Immature natural killer cell (primary cell): ENCODE measurements around the gene PTGR2. TPM values are rescaled to one million over a fixed set of nuclear protein-coding genes. Genes with fewer than 3 reads are reported as not detected.
A peak's percentile ranks its signal among the peaks of the same experiment; 100 is the strongest.
"Not testable (repeated sequence)": the region's sequence is repeated elsewhere in the genome, so short reads cannot be mapped to it uniquely, and the experiment has no call there.

Source experiments
- DNase-seq, 3 donors: peaks; one replicate each; pipeline ENCODE4 v3.0.0; 2022; ENCODE audit warnings: mixed read lengths in 1 of 3
- H3K27ac Mint-ChIP-seq, 6 donors: one replicate each; pipeline ENCODE4 v1.8.0; 2020; ENCODE audit warnings: mixed read lengths in 6 of 6, mild to moderate bottlenecking in 5 of 6, inconsistent platforms in 4 of 6, moderate library complexity in 3 of 6
- H3K27me3 Mint-ChIP-seq, 3 donors: one replicate each; pipeline ENCODE4 v1.8.0; 2020 to 2021; ENCODE audit warnings: low read depth in 3 of 3, mild to moderate bottlenecking in 3 of 3, mixed read lengths in 3 of 3, moderate library complexity in 3 of 3, inconsistent platforms in 1 of 3
- H3K36me3 Mint-ChIP-seq, 3 donors: one replicate each; pipeline ENCODE4 v1.8.0; 2020; ENCODE audit warnings: mixed read lengths in 3 of 3, inconsistent platforms in 2 of 3, mild to moderate bottlenecking in 2 of 3
- H3K4me1 Mint-ChIP-seq, 2 donors: one replicate each; pipeline ENCODE4 v1.8.0; 2020; ENCODE audit warnings: inconsistent platforms in 2 of 2, mild to moderate bottlenecking in 2 of 2, mixed read lengths in 2 of 2, moderate library complexity in 1 of 2
- H3K4me3 Mint-ChIP-seq, 5 donors: one replicate each; pipeline ENCODE4 v1.8.0; 2020; ENCODE audit warnings: mild to moderate bottlenecking in 5 of 5, mixed read lengths in 5 of 5, inconsistent platforms in 3 of 5, moderate library complexity in 3 of 5
- H3K9me3 Mint-ChIP-seq, 6 donors: one replicate each; pipeline ENCODE4 v1.8.0; 2020; ENCODE audit warnings: mild to moderate bottlenecking in 6 of 6, mixed read lengths in 6 of 6, inconsistent platforms in 4 of 6, moderate library complexity in 3 of 6
- polyA plus RNA-seq, 3 donors: library from polyadenylated mRNA; unstranded; fragments of 300-500 nt; fragmentation: Illumina TruSeq; gene quantifications; one replicate each; pipeline ENCODE4 v1.2.3, GENCODE V29; 2021

The PTGR2 gene
- polyA plus RNA-seq, 3 donors from 2014 or later = 0.76 to 1.6 (median 1.0) TPM

DNA sequence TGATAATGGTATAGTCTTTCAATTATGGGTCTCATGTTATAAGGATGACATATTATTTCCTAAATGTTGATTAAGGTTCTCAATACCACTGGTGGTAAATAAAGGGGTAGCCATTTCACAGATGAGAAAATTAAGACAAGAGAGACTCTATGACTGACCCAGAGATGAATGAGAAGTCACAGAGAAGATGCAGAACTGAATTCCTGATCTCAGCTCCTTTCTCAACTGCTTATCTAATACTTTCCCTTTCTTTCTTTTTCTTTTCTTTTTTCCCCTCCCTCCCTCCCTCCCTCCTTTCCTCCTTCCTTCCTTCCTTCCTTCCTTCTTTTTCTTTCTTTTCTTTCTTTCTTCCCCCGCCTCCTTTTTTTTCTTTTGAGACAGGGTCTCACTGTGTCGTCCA, 8.3 kb upstream of the PTGR2 start:
- no peaks in the 10 kb centered on the region for H3K9me3 Mint-ChIP-seq
- no peaks in the 10 kb centered on the region for H3K36me3 Mint-ChIP-seq
- no peaks in the 10 kb centered on the region for H3K4me1 Mint-ChIP-seq
- no peak for DNase-seq
- H3K27ac Mint-ChIP-seq = no peak overlapping the region
- H3K27me3 Mint-ChIP-seq = peaks cover 0 to 4% (median 0%) of the 10 kb centered on the region in 3 donors
- no peak overlapping the region for H3K4me3 Mint-ChIP-seq

DNA sequence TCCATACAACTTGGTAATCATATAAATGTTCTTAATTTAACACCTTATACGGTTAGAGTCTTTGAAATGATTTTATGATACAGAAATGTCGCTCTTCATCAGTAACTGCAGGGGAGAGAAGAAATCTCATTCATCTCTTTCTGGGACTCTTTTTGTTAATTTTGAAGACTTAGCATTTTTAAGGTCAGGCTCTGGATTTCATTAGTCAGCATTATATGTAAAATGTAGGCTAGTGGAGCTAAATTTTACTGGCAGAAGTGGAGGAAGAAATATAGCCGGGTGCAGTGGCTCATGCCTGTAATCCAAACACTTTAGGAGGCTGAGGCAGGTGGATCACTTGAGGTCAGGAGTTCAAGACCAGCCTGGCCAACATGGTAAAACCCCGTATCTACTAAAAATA, 4.7 kb upstream of the PTGR2 start:
- Mint-ChIP-seq H3K4me1 (peaks cover 12% of the 10 kb centered on the region in 2 donors), H3K36me3 (no peaks in the 10 kb centered on the region), H3K4me3 (no peak overlapping the region), H3K9me3 (no peaks in the 10 kb centered on the region), H3K27me3 (peaks cover 0 to 8% (median 3%) of the 10 kb centered on the region in 3 donors), H3K27ac (no peak overlapping the region)
- no peak for DNase-seq

DNA sequence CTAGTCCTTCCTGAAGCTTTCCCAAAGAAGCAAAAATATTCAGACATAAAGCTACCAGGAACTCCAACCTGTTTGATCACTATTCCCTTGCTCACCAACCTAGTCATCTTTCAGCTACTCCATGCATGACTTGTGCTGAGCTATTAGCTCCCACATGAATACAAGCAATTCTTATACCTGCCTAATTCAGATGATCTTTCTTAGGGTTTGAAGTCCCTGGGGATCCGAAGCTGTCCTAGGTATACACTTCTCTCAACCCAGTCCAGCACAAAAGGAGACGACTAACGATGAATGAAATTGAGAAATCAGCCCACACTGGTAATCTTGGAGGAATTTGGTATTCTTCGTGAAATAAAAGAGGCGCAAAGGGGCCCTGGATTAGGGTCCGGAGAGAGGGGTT, 631 bp upstream of the PTGR2 start:
- H3K27ac Mint-ChIP-seq = peak overlapping the region; percentile 96 to 99 (median 98)
- peaks cover 21% of the 10 kb centered on the region in 2 donors for H3K4me1 Mint-ChIP-seq
- peak overlapping the region; percentile 95 to 99 (median 97) for H3K4me3 Mint-ChIP-seq
- no peaks in the 10 kb centered on the region for H3K9me3 Mint-ChIP-seq
- no peak for DNase-seq
- no peaks in the 10 kb centered on the region for H3K36me3 Mint-ChIP-seq
- peaks cover 0 to 13% (median 9%) of the 10 kb centered on the region in 3 donors for H3K27me3 Mint-ChIP-seq

DNA sequence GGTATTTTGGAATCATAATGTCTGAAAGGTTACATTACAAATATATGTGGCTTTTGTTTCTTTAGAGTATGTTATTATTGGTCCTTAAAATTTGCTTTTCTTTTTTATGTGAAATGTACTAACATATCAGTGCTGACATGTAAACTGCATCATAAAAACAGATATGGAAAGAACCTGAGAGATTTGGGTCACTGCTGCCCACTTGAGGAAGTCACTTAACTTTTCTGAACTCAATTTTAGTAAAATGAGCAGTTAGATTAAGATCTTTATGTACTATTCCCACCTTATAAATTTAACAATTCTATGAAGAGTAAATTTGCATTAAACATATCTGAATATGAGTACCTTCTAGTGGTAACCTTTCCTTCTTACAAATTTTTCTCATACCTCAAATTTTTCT, 7.5 kb downstream of the PTGR2 start:
- Mint-ChIP-seq H3K9me3 (no peaks in the 10 kb centered on the region), H3K27me3 (no peaks in the 10 kb centered on the region), H3K4me3 (no peak overlapping the region), H3K36me3 (no peaks in the 10 kb centered on the region), H3K4me1 (no peaks in the 10 kb centered on the region), H3K27ac (no peak overlapping the region)
- DNase-seq = no peak

DNA sequence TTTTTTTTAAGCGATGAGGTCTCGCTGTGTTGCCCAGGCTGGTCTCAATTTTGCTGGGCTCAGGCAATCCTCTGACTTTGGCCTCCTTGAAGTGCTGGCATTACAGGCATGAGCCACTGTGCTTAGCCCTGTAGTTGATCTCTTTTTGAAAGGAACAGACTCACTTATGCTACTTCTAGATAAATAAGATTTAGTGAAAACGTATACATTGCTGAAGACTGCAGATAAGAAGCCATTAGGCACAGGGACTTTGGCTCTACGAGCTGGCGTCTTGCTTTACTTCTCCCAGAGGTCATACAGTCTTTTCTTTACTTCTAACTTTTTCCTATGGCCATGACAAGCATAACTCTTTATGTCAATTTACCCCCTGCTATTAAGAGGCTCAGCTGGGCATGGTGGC, 9.4 kb downstream of the PTGR2 start:
- Mint-ChIP-seq H3K27me3 (no peaks in the 10 kb centered on the region), H3K4me1 (no peaks in the 10 kb centered on the region), H3K36me3 (peaks cover 0 to 5% (median 0%) of the 10 kb centered on the region in 3 donors), H3K9me3 (no peaks in the 10 kb centered on the region), H3K27ac (no peak overlapping the region), H3K4me3 (no peak overlapping the region)
- DNase-seq = no peak

DNA sequence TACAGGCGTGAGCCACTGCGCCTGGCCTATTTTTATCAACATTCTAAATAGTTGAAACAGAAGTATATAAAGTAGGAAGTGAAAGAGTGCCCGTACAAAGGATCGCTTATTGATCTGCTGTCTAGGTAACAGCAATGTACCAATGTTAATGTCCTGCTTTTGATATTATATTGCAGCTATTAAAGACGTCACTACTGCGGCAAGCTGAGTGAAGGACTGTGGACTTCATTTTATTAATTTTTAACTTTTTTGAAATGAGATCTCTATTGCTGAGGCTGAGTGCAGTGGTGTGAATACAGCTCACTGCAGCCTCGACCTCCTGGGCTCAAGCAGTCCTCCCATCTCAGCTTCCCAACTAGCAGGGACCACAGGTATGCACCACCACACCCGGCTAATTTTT, 10.8 kb downstream of the PTGR2 start:
- Mint-ChIP-seq H3K4me3 (no peak overlapping the region), H3K4me1 (no peaks in the 10 kb centered on the region), H3K36me3 (peaks cover 0 to 7% (median 0%) of the 10 kb centered on the region in 3 donors), H3K27me3 (no peaks in the 10 kb centered on the region), H3K9me3 (no peaks in the 10 kb centered on the region), H3K27ac (no peak overlapping the region)
- no peak for DNase-seq

DNA sequence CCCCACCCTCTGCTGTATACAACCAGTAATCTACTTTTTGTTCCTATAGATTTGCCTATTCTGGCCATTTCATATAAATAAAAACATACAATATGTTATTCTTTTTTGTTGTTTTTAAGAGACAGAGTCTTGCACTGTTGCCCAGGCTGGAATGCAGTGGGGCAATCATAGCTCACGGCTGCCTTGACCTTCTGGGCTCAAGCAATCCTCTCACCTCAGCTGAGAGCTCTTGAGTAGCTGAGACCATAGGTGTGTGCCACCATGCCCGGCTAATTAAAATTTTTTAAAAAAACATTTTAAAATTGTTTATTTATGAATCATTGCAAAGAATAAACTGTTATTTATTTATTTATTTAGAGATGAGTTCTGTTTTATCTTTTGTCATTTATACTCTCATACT, 11.6 kb downstream of the PTGR2 start:
- Mint-ChIP-seq H3K4me1 (no peaks in the 10 kb centered on the region), H3K4me3 (no peak overlapping the region), H3K27me3 (no peaks in the 10 kb centered on the region), H3K36me3 (peaks cover 0 to 9% (median 0%) of the 10 kb centered on the region in 3 donors), H3K27ac (no peak overlapping the region), H3K9me3 (no peaks in the 10 kb centered on the region)
- no peak for DNase-seq

DNA sequence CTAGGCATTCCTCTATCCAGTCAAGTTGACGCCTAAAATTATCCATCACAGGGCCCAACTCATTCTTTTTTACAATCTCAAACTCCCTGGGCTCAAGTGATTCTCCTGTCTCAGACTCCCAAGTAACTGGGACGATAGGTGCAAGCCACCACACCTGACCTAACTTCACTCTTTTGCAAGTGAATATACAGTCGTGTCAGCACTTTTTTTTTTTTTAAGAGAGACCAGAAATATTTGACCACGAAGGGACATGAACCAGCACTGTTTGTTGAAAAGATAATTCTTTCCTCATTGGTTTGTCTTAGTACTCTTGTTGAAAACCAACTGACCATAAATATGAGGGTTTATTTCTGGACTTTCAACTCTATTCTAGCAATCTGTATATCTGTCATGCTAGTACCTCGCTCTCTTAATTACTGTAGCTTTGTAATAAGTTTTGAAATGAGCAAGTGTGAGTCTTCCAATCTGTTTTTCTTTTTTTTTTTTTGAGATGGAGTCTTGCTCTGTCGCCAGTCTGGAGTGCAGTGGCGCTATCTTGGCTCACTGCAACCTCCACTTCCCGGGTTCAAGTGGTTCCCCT, 14.0 kb downstream of the PTGR2 start:
- DNase-seq = no peak
- Mint-ChIP-seq H3K27ac (no peak overlapping the region), H3K36me3 (peaks cover 0 to 9% (median 0%) of the 10 kb centered on the region in 3 donors)

DNA sequence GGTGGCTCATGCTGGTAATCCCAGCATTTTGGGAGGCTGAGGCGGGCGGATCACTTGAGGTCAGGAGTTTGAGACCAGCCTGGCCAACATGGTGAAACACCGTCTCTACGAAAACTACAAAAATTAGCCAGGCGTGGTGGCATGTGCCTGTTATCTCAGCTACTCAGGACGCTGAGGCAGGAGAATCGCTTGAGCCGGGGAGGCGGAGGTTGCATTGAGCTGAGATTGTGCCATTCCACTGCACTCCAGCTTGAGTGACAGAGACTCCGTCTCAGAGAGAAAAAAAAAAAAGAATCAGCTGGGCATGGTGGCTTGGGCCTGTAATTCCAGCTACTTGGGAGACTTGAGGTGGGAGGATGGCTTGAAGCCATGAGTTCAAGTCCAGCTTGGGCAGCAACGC, 18.1 kb downstream of the PTGR2 start:
- H3K9me3 Mint-ChIP-seq, H3K27ac Mint-ChIP-seq, H3K36me3 Mint-ChIP-seq, H3K4me1 Mint-ChIP-seq, H3K27me3 Mint-ChIP-seq, H3K4me3 Mint-ChIP-seq, DNase-seq: not testable (repeated sequence)

More for the DNA sequence above, 14.0 kb downstream of the PTGR2 start:
- H3K4me3 Mint-ChIP-seq = no peak overlapping the region
- no peaks in the 10 kb centered on the region for H3K4me1 Mint-ChIP-seq
- H3K9me3 Mint-ChIP-seq = no peaks in the 10 kb centered on the region
- no peaks in the 10 kb centered on the region for H3K27me3 Mint-ChIP-seq

DNA sequence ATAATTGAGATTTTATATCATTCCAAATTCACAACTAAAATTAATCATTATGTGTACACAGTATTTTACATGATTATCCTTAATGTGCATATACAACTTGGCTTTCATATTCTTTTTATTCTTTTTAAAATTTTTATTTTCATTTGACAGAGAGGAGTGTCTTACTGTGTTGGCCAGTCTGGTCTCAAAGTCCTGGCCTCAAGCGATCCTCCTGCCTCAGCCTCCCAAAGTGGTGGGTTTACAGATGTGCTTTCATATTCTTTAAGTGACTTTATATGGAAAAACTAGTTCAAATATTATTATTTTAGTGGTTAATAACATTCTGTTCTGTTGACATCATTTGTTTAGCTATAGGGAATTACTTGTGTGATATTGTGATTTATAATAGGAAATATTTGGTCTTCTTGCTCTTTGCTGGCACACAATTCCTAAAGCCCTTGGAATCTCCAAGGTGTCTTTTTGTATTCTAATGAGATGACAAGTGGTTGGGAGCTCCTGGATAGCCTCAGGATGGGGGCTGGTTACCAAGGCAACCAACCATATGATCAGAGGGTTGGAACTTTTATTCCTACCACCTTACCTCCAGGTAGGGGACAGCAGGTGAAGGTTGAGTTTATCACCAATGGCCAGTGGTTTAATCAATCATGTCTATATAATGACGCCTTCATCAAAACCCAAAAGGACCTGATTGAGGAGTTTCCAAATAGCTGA, 19.0 kb downstream of the PTGR2 start:
- H3K4me1 Mint-ChIP-seq = no peaks in the 10 kb centered on the region
- H3K4me3 Mint-ChIP-seq = no peak overlapping the region
- H3K9me3 Mint-ChIP-seq = no peaks in the 10 kb centered on the region
- H3K27me3 Mint-ChIP-seq = no peaks in the 10 kb centered on the region
- H3K36me3 Mint-ChIP-seq = peaks cover 0 to 4% (median 0%) of the 10 kb centered on the region in 3 donors
- no peak overlapping the region for H3K27ac Mint-ChIP-seq
- DNase-seq = no peak

DNA sequence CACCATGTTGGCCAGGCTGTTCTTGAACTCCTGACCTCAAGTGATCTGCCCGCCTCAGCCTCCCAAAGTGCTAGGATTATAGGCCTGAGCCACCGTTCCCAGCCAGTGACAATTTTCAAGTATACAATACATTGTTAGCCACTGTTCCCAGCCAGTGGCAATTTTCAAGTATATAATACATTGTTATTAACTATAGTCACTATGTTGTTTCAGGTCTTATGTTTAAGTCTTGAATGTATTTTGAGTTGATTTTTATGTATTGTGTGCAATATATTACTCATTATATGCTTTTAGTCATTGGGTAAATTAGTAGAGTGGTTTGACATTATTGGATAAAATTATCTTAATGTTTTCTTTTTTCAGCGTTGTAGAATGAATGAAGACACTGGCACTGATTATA, 22.0 kb downstream of the PTGR2 start:
- no peaks in the 10 kb centered on the region for H3K36me3 Mint-ChIP-seq
- no peak for DNase-seq
- H3K9me3 Mint-ChIP-seq = no peaks in the 10 kb centered on the region
- H3K4me1 Mint-ChIP-seq = no peaks in the 10 kb centered on the region
- H3K4me3 Mint-ChIP-seq = no peak overlapping the region
- no peak overlapping the region for H3K27ac Mint-ChIP-seq
- no peaks in the 10 kb centered on the region for H3K27me3 Mint-ChIP-seq

DNA sequence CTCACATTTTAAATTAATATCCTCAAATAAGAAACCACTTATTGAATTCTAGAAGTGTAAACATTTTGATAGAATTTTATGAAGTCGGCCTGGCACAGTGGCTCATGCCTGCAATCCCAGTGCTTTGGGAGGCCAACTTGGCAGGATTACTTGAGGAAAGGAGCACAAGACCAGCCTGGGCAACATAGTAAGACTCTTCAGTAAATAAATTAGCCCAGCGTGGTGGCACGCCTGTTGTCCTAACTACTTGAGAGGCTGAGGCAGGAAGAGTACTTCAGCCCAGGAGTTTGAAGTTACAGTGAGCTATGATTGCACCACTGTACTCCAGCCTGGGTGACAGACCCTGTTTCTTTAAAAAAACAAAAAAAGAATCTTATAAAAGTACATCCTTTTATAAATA, 26.2 kb downstream of the PTGR2 start:
- Mint-ChIP-seq H3K36me3 (no peaks in the 10 kb centered on the region), H3K9me3 (no peaks in the 10 kb centered on the region), H3K27ac (no peak overlapping the region), H3K4me3 (no peak overlapping the region), H3K4me1 (no peaks in the 10 kb centered on the region), H3K27me3 (no peaks in the 10 kb centered on the region)
- DNase-seq = no peak

DNA sequence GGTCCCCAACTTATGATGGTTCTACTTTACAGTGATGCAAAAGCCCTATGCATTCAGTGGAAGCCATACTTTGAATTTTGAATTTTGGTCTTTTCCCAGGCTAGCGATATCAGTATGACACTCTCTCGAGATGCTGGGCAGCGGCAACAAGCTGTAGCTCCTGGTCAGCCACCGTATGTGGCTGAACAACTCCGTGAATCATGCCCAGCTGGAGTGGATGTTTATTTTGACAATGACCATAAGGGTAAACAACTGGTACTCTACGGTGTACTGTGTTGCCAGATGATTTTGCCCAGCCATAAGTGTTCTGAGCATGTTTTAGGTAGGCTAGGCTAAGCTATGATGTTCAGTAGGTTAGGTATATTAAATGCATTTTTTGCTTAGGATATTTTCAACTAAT, 26.8 kb downstream of the PTGR2 start:
- Mint-ChIP-seq H3K27ac (no peak overlapping the region), H3K36me3 (no peaks in the 10 kb centered on the region), H3K9me3 (no peaks in the 10 kb centered on the region), H3K4me3 (no peak overlapping the region), H3K27me3 (no peaks in the 10 kb centered on the region), H3K4me1 (no peaks in the 10 kb centered on the region)
- no peak for DNase-seq

DNA sequence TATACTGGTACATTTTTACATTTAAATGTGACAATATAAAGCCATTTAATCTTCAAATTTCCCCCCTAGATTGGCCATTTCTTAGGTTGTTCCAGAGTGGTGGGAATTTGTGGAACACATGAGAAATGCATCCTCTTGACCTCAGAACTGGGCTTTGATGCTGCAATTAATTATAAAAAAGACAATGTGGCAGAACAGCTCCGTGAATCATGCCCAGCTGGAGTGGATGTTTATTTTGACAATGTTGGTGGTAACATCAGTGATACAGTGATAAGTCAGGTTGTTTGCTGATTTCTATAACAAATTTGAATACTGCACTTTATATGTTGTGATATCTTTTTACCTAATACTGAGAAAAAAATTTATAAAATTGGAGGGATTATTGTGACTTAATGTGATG, 27.4 kb downstream of the PTGR2 start:
- no peaks in the 10 kb centered on the region for H3K4me1 Mint-ChIP-seq
- no peak for DNase-seq
- H3K36me3 Mint-ChIP-seq = no peaks in the 10 kb centered on the region
- no peak overlapping the region for H3K4me3 Mint-ChIP-seq
- no peaks in the 10 kb centered on the region for H3K9me3 Mint-ChIP-seq
- H3K27me3 Mint-ChIP-seq = no peaks in the 10 kb centered on the region
- H3K27ac Mint-ChIP-seq = no peak overlapping the region
